IMR-90 (cell line): ENCODE results near the gene ASB7. TPM values are rescaled to one million over a fixed set of nuclear protein-coding genes. Genes with fewer than 3 reads are reported as not detected.

ENCODE experiments used
- ATAC-seq: fragments of 200-7000 bp; cut with Tn5 transposase; 2 replicates; pipeline ENCODE4 v1.9.1; 2020; ENCODE audit warnings: low read depth, mild to moderate bottlenecking, moderate library complexity
- BruUV-seq: library from RNA; stranded (reverse); fragments of 400-500 nt; replicated peaks from 2 replicates; lab custom pipeline; 2021; lab: Mats Ljungman, UMichigan
- CTCF ChIA-PET: fragments of 300-600 bp; formaldehyde crosslinking; extraction: SDS; loops from one replicate; lab custom pipeline; 2021; ENCODE audit warnings: antibody characterized with exemption; lab: Yijun Ruan, JAX
- POLR2A ChIA-PET: fragments of 300-600 bp; sonication (Branson Sonifier 250); formaldehyde crosslinking; loops from one replicate; lab custom pipeline; 2022; ENCODE audit warnings: antibody characterized with exemption; ENCODE audit not compliant: unreplicated experiment; lab: Charles Lee
- DNase-seq: peaks from one replicate; pipeline ENCODE4 v3.0.0; 2013
- H2AFZ ChIP-seq: replicated peaks from 2 replicates; pipeline ENCODE3; 2013; ENCODE audit warnings: low read length, mild to moderate bottlenecking; ENCODE audit not compliant: poor library complexity
- H2AK5ac ChIP-seq: 2 replicates; pipeline ENCODE4 v1.6.1; 2013; ENCODE audit warnings: low read depth, low read length, inconsistent platforms
- H2AK9ac ChIP-seq: replicated peaks from 2 replicates; pipeline ENCODE3; 2013; ENCODE audit warnings: mild to moderate bottlenecking, low read depth, low read length, moderate library complexity; ENCODE audit not compliant: poor library complexity
- H2BK120ac ChIP-seq: 2 replicates; pipeline ENCODE4 v1.6.1; 2013; ENCODE audit warnings: low read depth, low read length, inconsistent platforms
- H2BK15ac ChIP-seq: 3 replicates; pipeline ENCODE4 v1.6.1; 2013; ENCODE audit warnings: low read depth, low read length, inconsistent platforms
- H2BK20ac ChIP-seq: 2 replicates; pipeline ENCODE4 v1.6.1; 2013; ENCODE audit warnings: low read depth, mild to moderate bottlenecking, inconsistent platforms, low read length, moderate library complexity
- H2BK5ac ChIP-seq: 2 replicates; pipeline ENCODE4 v1.6.1; 2013; ENCODE audit warnings: mild to moderate bottlenecking, low read depth, low read length, inconsistent platforms; ENCODE audit not compliant: poor library complexity, severe bottlenecking
- H3K14ac ChIP-seq: replicated peaks from 2 replicates; pipeline ENCODE4 v1.6.1; 2013; ENCODE audit warnings: low read depth, low read length, inconsistent platforms
- H3K18ac ChIP-seq: 2 replicates; pipeline ENCODE4 v1.6.1; 2013; ENCODE audit warnings: low read depth, low read length, control low read depth
- H3K23ac ChIP-seq: 2 replicates; pipeline ENCODE4 v1.6.1; 2013; ENCODE audit warnings: low read depth, low read length, inconsistent platforms
- H3K27ac ChIP-seq: 2 replicates; pipeline ENCODE4 v1.5.1; 2013; ENCODE audit warnings: mild to moderate bottlenecking, control low read depth, low read length; ENCODE audit not compliant: insufficient read depth
- H3K27me3 ChIP-seq: 2 replicates; pipeline ENCODE4 v1.6.1; 2013; ENCODE audit warnings: low read length; ENCODE audit not compliant: control insufficient read depth, insufficient read depth
- H3K36me3 ChIP-seq: 2 replicates; pipeline ENCODE4 v1.6.1; 2013; ENCODE audit warnings: low read length, mixed read lengths; ENCODE audit not compliant: control insufficient read depth, insufficient read depth
- H3K4ac ChIP-seq: 2 replicates; pipeline ENCODE4 v1.6.1; 2013; ENCODE audit warnings: low read depth, low read length, inconsistent platforms
- H3K4me1 ChIP-seq: 2 replicates; pipeline ENCODE4 v1.6.1; 2013; ENCODE audit warnings: low read length, mixed read lengths; ENCODE audit not compliant: control insufficient read depth, insufficient read depth
- H3K4me2 ChIP-seq: 2 replicates; pipeline ENCODE4 v1.6.1; 2013; ENCODE audit warnings: low read depth, mild to moderate bottlenecking, control low read depth, low read length, moderate library complexity
- H3K4me3 ChIP-seq: 2 replicates; pipeline ENCODE4 v1.5.1; 2013; ENCODE audit warnings: low read depth, mild to moderate bottlenecking, control low read depth, low read length, moderate library complexity; ENCODE audit not compliant: insufficient read depth
- H3K56ac ChIP-seq: 2 replicates; pipeline ENCODE4 v1.6.1; 2013; ENCODE audit warnings: low read length, inconsistent platforms; ENCODE audit not compliant: insufficient read depth; ENCODE audit errors: extremely low read depth
- H3K79me1 ChIP-seq, 2 experiments: 2 replicates each; pipeline ENCODE4 v1.6.1; 2013; ENCODE audit warnings: low read length in 2 of 2, inconsistent platforms in 1 of 2, low read depth in 1 of 2
- H3K9ac ChIP-seq: 2 replicates; pipeline ENCODE4 v1.6.1; 2013; ENCODE audit warnings: low read depth, low read length, control low read depth
- H3K9me1 ChIP-seq: 2 replicates; pipeline ENCODE4 v1.6.1; 2013; ENCODE audit warnings: low read length, inconsistent platforms; ENCODE audit not compliant: insufficient read depth
- H3K9me3 ChIP-seq: 2 replicates; pipeline ENCODE4 v1.6.1; 2013; ENCODE audit warnings: low read length; ENCODE audit not compliant: control insufficient read depth, insufficient read depth
- H4K20me1 ChIP-seq: 2 replicates; pipeline ENCODE4 v1.6.1; 2013; ENCODE audit warnings: low read length, inconsistent platforms; ENCODE audit not compliant: insufficient read depth
- H4K5ac ChIP-seq: 2 replicates; pipeline ENCODE4 v1.6.1; 2013; ENCODE audit warnings: mild to moderate bottlenecking, low read depth, low read length, control low read depth
- H4K8ac ChIP-seq, 2 experiments: 2 replicates each; pipeline ENCODE4 v1.6.1; 2013; ENCODE audit warnings: low read depth in 2 of 2, low read length in 2 of 2, control low read depth in 1 of 2, inconsistent platforms in 1 of 2
- H4K91ac ChIP-seq: 2 replicates; pipeline ENCODE4 v1.6.1; 2013; ENCODE audit warnings: low read depth, low read length, inconsistent platforms; ENCODE audit not compliant: insufficient read depth
- BHLHE40 ChIP-seq: fragments of 150-350 bp; IDR thresholded peaks from 2 replicates; pipeline ENCODE4 v1.6.1; 2016; ENCODE audit warnings: mild to moderate bottlenecking, low read depth, low read length
- FOS ChIP-seq: fragments of 150-350 bp; IDR thresholded peaks from 2 replicates; pipeline ENCODE4 v1.6.1; 2016; ENCODE audit warnings: low read depth, low read length
- MXI1 ChIP-seq: IDR thresholded peaks from 2 replicates; pipeline ENCODE4 v1.6.1; 2012; ENCODE audit warnings: low read depth, mild to moderate bottlenecking, low read length, moderate library complexity, borderline replicate concordance
- RAD21 ChIP-seq: IDR thresholded peaks from 2 replicates; pipeline ENCODE4 v1.6.1; 2012; ENCODE audit warnings: low read length, improper control_type of control experiment
- RCOR1 ChIP-seq: IDR thresholded peaks from 2 replicates; pipeline ENCODE4 v1.6.1; 2012; ENCODE audit warnings: mild to moderate bottlenecking, low read length, improper control_type of control experiment; ENCODE audit not compliant: insufficient replicate concordance
- SMC3 ChIP-seq: fragments of 150-350 bp; IDR thresholded peaks from 2 replicates; pipeline ENCODE4 v1.6.1; 2016; ENCODE audit warnings: low read depth, mild to moderate bottlenecking, antibody characterized with exemption, low read length, moderate library complexity
- WGBS, 2 experiments: methylation state at CpG; one replicate each; pipeline versions ENCODE4 v1.1.5 to v1.1.7; 2013; ENCODE audit warnings: missing lambda C conversion rate in 2 of 2; ENCODE audit not compliant: insufficient read length in 1 of 2; ENCODE audit errors: extremely low coverage in 2 of 2; 5-methylcytosine and 5-hydroxymethylcytosine counted together
- dilution Hi-C: fragments of 300-500 bp; cut with HindIII; formaldehyde crosslinking; loops from one replicate; pipeline ENCODE4 v1.14.3; 2018; ENCODE audit warnings: low sequenced_read_pairs; ENCODE audit not compliant: unreplicated experiment
- in situ Hi-C: fragments of 300-500 bp; cut with MboI; formaldehyde crosslinking; loops from 3 replicates; pipeline ENCODE4 v1.14.3; 2019; ENCODE audit warnings: low sequenced_read_pairs, inconsistent platforms, mixed read lengths
- intact Hi-C: fragments of 100-400 bp; cut with micrococcal nuclease; formaldehyde crosslinking; loops from 2 replicates; pipeline ENCODE4 v1.10.0; 2022
- polyA plus RNA-seq, 3 experiments: library from polyadenylated mRNA; depleted of rRNA; stranded (reverse); fragments of >200 nt; gene quantifications; 2 replicates each; pipeline ENCODE4 v1.2.3, GENCODE V29; 2012; ENCODE audit warnings: low replicate concordance in 1 of 3
- total RNA-seq: library from RNA; depleted of rRNA; stranded (reverse); fragments of >200 nt; gene quantifications from 2 replicates; pipeline ENCODE4 v1.2.3, GENCODE V29; 2012

The ASB7 gene
- total and polyA plus RNA-seq, 2 of the 4 experiments (the other 2 are of a cell fraction), result 7.7 to 16.7 TPM

DNA sequence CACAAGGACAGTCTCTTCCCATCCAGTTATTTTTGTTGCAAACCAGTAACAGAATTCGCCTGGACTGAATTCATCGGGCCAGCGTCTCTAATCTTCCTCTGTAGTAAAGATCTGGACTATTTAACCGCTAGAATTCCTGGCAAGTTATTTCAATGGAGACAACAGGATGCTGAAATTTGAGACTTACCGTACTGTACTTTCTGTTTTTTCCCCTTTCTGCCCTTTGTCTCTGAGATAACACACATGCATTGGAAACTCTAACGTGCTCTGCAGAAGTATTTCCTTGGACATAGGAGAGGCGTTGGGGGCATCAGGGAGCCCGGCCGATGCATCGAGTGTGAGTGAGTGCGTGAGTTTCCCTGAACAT is 61.5 kb downstream of the ASB7 start:
- Histone ChIP-seq H3K27me3 (no peaks in the 10 kb centered on the region; the same call in 1 of the 2 replicates), H3K4me1 (peaks cover 11% of the 10 kb centered on the region; the same call in 1 of the 2 replicates), H3K56ac (no peak overlapping the region), H3K4me2 (peak overlapping the region; percentile 8), H2BK15ac (no peak overlapping the region; the same call in 2 of the 3 replicates), H3K9me1 (peaks cover 10% of the 10 kb centered on the region), H2AK9ac (no peak overlapping the region), H3K23ac (no peak overlapping the region), H3K79me1 (no peaks in the 10 kb centered on the region), H3K4ac (no peak overlapping the region), H3K27ac (no peak overlapping the region), H2BK120ac (no peak overlapping the region), H2AFZ (no peak overlapping the region), H4K20me1 (no peaks in the 10 kb centered on the region), H3K14ac (no peak overlapping the region), H3K4me3 (no peak overlapping the region), H3K18ac (no peak overlapping the region), H2AK5ac (no peak overlapping the region), H3K9ac (no peak overlapping the region), H4K8ac (no peak overlapping the region), H2BK20ac (0 out of 2 replicates have a peak overlapping the region, but pooled peaks have one; percentile 35), H2BK5ac (no peak overlapping the region), H4K91ac (no peak overlapping the region), H3K36me3 (no peaks in the 10 kb centered on the region), H4K5ac (no peak overlapping the region), H3K9me3 (no peaks in the 10 kb centered on the region)
- ATAC-seq, result no peak
- ChIA-PET POLR2A (no interaction called here), CTCF (no interaction called here)
- in situ Hi-C loops, result loop anchor here (10.0 kb wide), 1 partner anchor 211 kb away; the partner anchor contains the start of gene ALDH1A3
- no TSS peak for BruUV-seq
- TF ChIP-seq MXI1 (no peak), SMC3 (no peak), RAD21 (no peak), FOS (no peak), BHLHE40 (no peak), RCOR1 (no peak)
- WGBS, 2 experiments, result 80% methylated on average over 1 of the region's 11 CpGs; no CpG with 5 or more reads in 1 of the 2 experiments
- dilution Hi-C loops, result no loop called here
- DNase-seq, result peak; percentile 15
- intact Hi-C loops, result no loop called here
